Panc1 (cell line): ENCODE measurements around the gene GATB. TPM values are rescaled to one million over a fixed set of nuclear protein-coding genes. Genes with fewer than 3 reads are reported as not detected.

Source experiments
- ATAC-seq: fragments of 200-7000 bp; cut with Tn5 transposase; 2 replicates; pipeline ENCODE4 v1.9.1; 2020; ENCODE audit warnings: mild to moderate bottlenecking, moderate library complexity
- BruUV-seq: library from RNA; stranded (reverse); fragments of 400-500 nt; replicated peaks from 2 replicates; lab custom pipeline; 2021; lab: Mats Ljungman, UMichigan
- CTCF ChIA-PET: fragments of 300-600 bp; sonication (Branson Sonifier 250); formaldehyde crosslinking; loops from one replicate; lab custom pipeline; 2022; ENCODE audit warnings: antibody characterized with exemption; lab: Charles Lee
- POLR2A ChIA-PET: fragments of 300-600 bp; sonication (Branson Sonifier 250); formaldehyde crosslinking; loops from one replicate; lab custom pipeline; 2022; ENCODE audit warnings: antibody characterized with exemption; lab: Charles Lee
- DNase-seq: peaks from one replicate; pipeline ENCODE4 v3.0.0-alpha.2; 2010; ENCODE audit warnings: low read depth, low spot score
- H3K27ac ChIP-seq: 2 replicates; pipeline ENCODE4 v1.5.1; 2011; ENCODE audit warnings: mild to moderate bottlenecking, low read length, inconsistent platforms
- H3K27me3 ChIP-seq: fragments of 200-500 bp; sonication (Bioruptor generic); 2 replicates; pipeline ENCODE4 v1.6.0; 2014; ENCODE audit warnings: low read length, inconsistent platforms; ENCODE audit not compliant: control insufficient read depth, insufficient read depth
- H3K36me3 ChIP-seq: fragments of 200-500 bp; sonication (Bioruptor generic); 2 replicates; pipeline ENCODE4 v1.5.1; 2014; ENCODE audit warnings: inconsistent platforms, mild to moderate bottlenecking, low read length, moderate library complexity; ENCODE audit not compliant: control insufficient read depth, insufficient read depth
- H3K4me1 ChIP-seq: 2 replicates; pipeline ENCODE4 v1.5.1; 2011; ENCODE audit warnings: inconsistent platforms, mild to moderate bottlenecking, low read length, moderate library complexity; ENCODE audit not compliant: control insufficient read depth, insufficient read depth
- H3K4me3 ChIP-seq, 2 experiments: 2 replicates each; pipeline ENCODE4 v1.5.1; 2011 to 2012; ENCODE audit warnings: low read depth in 2 of 2, low read length in 2 of 2, mild to moderate bottlenecking in 2 of 2, inconsistent platforms in 1 of 2, moderate library complexity in 1 of 2
- H3K9me3 ChIP-seq: fragments of 200-500 bp; sonication (Bioruptor generic); 2 replicates; pipeline ENCODE4 v1.5.1; 2014; ENCODE audit warnings: low read depth, mild to moderate bottlenecking, inconsistent platforms, low read length, moderate library complexity; ENCODE audit not compliant: control insufficient read depth, insufficient read depth
- POLR2AphosphoS5 ChIP-seq: IDR thresholded peaks from 2 replicates; pipeline ENCODE4 v1.6.1; 2012; ENCODE audit warnings: mild to moderate bottlenecking, low read depth, low read length, moderate library complexity
- SIN3A ChIP-seq: IDR thresholded peaks from 2 replicates; pipeline ENCODE4 v1.6.1; 2012; ENCODE audit warnings: low read depth, mild to moderate bottlenecking, low read length, moderate library complexity, borderline replicate concordance; ENCODE audit not compliant: insufficient read depth
- TCF7L2 ChIP-seq: IDR thresholded peaks from 2 replicates; pipeline ENCODE4 v1.6.1; 2011; ENCODE audit warnings: mild to moderate bottlenecking, low read depth, low read length, inconsistent platforms
- in situ Hi-C: cut with HindIII; loops from 2 replicates; pipeline ENCODE4 v1.10.0; 2016; ENCODE audit warnings: low sequenced_read_pairs, low pct_unique_long_range_greater_than_20kb
- intact Hi-C: fragments of 100-400 bp; cut with micrococcal nuclease; formaldehyde crosslinking; loops from one replicate; pipeline ENCODE4 v1.10.0; 2022; ENCODE audit not compliant: unreplicated experiment
- total RNA-seq: library from RNA; stranded (reverse); gene quantifications from one replicate; pipeline ENCODE4 v1.2.1, GENCODE V29; 2021; ENCODE audit not compliant: unreplicated experiment
- TF ChIP-seq, protein P1 (sequence below): fragments of 450-650 bp; IDR thresholded peaks from 2 replicates; pipeline ENCODE4 v1.5.1; 2017; ENCODE audit warnings: mild to moderate bottlenecking
- TF ChIP-seq, protein P2 (sequence below), 2 experiments: IDR thresholded peaks; 2 replicates each; pipeline ENCODE4 v1.6.1; 2011 to 2012; ENCODE audit warnings: low read depth in 2 of 2, control low read depth in 1 of 2, low read length in 1 of 2, mild to moderate bottlenecking in 1 of 2, moderate library complexity in 1 of 2; ENCODE audit not compliant: insufficient read depth in 1 of 2

The GATB gene
- total RNA-seq, 1 experiment from 2014 or later, result 9.7 TPM

DNA sequence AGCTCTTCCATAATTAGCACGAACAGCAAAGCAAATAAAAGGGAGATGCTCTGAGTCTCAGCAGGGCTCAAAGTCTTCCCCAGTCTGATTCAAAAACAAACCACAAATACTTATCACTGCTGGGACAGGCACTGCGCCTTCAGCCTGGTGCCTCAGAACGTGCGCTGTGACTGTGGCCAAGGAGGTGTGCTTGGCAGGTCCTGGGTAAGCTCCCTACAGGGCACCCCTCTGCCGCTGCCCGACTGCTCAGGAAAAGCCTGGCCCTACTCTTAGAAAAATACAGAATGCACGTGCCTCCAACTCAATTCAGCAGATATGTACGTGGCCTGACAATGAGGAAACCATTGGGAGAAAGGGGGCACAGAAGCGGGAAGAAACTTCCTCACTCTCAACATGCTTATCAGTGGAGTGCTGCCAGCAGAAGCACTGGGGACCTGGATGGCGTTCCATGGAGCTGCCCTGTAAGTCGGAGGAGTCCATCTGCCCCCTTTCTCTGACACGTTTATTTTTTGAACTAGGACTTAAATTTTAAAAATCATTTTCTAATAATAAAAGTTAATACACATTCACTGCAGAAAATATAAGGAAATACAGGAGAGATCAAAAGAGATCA is 86.8 kb downstream of the GATB start:
- Histone ChIP-seq H3K36me3 (no peaks in the 10 kb centered on the region), H3K27me3 (no peaks in the 10 kb centered on the region), H3K4me3 (no peak overlapping the region), H3K4me1 (no peaks in the 10 kb centered on the region), H3K9me3 (no peaks in the 10 kb centered on the region), H3K27ac (no peak overlapping the region)
- ChIA-PET POLR2A (no interaction called here), CTCF (no interaction called here)
- BruUV-seq, result no TSS peak
- intact Hi-C loops (no loop called here), in situ Hi-C loops (no loop called here)
- TF ChIP-seq, protein P1, sequence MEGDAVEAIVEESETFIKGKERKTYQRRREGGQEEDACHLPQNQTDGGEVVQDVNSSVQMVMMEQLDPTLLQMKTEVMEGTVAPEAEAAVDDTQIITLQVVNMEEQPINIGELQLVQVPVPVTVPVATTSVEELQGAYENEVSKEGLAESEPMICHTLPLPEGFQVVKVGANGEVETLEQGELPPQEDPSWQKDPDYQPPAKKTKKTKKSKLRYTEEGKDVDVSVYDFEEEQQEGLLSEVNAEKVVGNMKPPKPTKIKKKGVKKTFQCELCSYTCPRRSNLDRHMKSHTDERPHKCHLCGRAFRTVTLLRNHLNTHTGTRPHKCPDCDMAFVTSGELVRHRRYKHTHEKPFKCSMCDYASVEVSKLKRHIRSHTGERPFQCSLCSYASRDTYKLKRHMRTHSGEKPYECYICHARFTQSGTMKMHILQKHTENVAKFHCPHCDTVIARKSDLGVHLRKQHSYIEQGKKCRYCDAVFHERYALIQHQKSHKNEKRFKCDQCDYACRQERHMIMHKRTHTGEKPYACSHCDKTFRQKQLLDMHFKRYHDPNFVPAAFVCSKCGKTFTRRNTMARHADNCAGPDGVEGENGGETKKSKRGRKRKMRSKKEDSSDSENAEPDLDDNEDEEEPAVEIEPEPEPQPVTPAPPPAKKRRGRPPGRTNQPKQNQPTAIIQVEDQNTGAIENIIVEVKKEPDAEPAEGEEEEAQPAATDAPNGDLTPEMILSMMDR, result no peak
- no peak for TF ChIP-seq SIN3A
- TF ChIP-seq TCF7L2, result no peak
- TF ChIP-seq POLR2AphosphoS5, result no peak
- TF ChIP-seq, protein P2, sequence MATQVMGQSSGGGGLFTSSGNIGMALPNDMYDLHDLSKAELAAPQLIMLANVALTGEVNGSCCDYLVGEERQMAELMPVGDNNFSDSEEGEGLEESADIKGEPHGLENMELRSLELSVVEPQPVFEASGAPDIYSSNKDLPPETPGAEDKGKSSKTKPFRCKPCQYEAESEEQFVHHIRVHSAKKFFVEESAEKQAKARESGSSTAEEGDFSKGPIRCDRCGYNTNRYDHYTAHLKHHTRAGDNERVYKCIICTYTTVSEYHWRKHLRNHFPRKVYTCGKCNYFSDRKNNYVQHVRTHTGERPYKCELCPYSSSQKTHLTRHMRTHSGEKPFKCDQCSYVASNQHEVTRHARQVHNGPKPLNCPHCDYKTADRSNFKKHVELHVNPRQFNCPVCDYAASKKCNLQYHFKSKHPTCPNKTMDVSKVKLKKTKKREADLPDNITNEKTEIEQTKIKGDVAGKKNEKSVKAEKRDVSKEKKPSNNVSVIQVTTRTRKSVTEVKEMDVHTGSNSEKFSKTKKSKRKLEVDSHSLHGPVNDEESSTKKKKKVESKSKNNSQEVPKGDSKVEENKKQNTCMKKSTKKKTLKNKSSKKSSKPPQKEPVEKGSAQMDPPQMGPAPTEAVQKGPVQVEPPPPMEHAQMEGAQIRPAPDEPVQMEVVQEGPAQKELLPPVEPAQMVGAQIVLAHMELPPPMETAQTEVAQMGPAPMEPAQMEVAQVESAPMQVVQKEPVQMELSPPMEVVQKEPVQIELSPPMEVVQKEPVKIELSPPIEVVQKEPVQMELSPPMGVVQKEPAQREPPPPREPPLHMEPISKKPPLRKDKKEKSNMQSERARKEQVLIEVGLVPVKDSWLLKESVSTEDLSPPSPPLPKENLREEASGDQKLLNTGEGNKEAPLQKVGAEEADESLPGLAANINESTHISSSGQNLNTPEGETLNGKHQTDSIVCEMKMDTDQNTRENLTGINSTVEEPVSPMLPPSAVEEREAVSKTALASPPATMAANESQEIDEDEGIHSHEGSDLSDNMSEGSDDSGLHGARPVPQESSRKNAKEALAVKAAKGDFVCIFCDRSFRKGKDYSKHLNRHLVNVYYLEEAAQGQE (IDR thresholded peaks at IDR 0.05; ENCODE audit: insufficient read depth in 1 of 2, low read depth in 2 of 2, low read length in 1 of 2), result no peak
- no peak for ATAC-seq
- DNase-seq, result no peak

DNA sequence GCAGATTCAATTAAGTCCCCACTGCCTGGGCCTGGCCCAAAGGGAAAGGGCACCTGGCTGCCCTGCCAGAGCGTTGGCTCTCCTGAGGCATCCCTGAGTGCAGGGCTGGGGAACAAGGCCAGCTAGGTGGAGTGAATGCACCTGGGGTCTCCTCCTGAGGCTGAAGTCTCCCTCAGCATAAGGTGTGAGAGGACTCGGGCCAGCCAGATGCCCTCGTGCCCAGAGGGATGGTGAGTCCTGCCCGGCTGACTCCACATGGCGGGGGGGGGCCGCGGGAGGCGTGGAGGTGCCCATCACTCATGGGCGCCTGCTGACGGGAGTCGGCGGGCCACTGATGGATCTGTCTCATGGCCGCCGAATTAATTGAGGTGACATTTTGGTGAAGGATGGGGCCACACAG is 87.8 kb downstream of the GATB start:
- DNase-seq (no peak), ATAC-seq (no peak)
- no TSS peak for BruUV-seq
- H3K27me3 ChIP-seq, result no peaks in the 10 kb centered on the region
- ChIA-PET CTCF (no interaction called here), POLR2A (no interaction called here)
- in situ Hi-C loops, result no loop called here
- H3K36me3 ChIP-seq, result no peaks in the 10 kb centered on the region
- H3K4me3 ChIP-seq, result no peak overlapping the region
- no peaks in the 10 kb centered on the region for H3K4me1 ChIP-seq
- H3K27ac ChIP-seq, result no peak overlapping the region
- no peaks in the 10 kb centered on the region for H3K9me3 ChIP-seq
- TF ChIP-seq POLR2AphosphoS5 (no peak), SIN3A (no peak), TCF7L2 (no peak)
- TF ChIP-seq, protein P1, result no peak
- TF ChIP-seq, protein P2 (IDR thresholded peaks at IDR 0.05; ENCODE audit: insufficient read depth in 1 of 2, low read depth in 2 of 2, low read length in 1 of 2), result no peak
- intact Hi-C loops, result no loop called here
